GM12878 (cell line): Measurements from ENCODE around the gene VASH2.
"Not testable (repeated sequence)": the region's sequence is repeated elsewhere in the genome, so short reads cannot be mapped to it uniquely, and the experiment has no call there.

Experiments
- NBN ChIP-seq: fragments of 450-650 bp; IDR thresholded peaks from 2 replicates; pipeline ENCODE4 v1.6.1; 2016
- REST ChIP-seq: IDR thresholded peaks from 2 replicates; pipeline ENCODE4 v1.6.1; 2012; ENCODE audit warnings: mild to moderate bottlenecking, low read depth, low read length
- ZNF217 ChIP-seq: fragments of 450-650 bp; IDR thresholded peaks from 2 replicates; pipeline ENCODE4 v1.6.1; 2017; ENCODE audit warnings: antibody characterized with exemption, mild to moderate bottlenecking

GRCh38 chr1:212964993-212965392, 14.7 kb downstream of the VASH2 start:
- not testable (repeated sequence) for TF ChIP-seq REST, NBN, ZNF217
